Peyer's patch (tissue), 4 donors: ENCODE data around the gene CGNL1.

Experiments
- CTCF ChIP-seq, 6 experiments: fragments of 450-650 bp in 4 of 6; fragments of 200-600 bp in 2 of 6; sonication (generic) in 1 of 6; IDR thresholded peaks; one replicate each; pipeline ENCODE4 v1.5.1; 2017 to 2019; ENCODE audit warnings: antibody characterized with exemption in 6 of 6, mild to moderate bottlenecking in 3 of 6, moderate library complexity in 1 of 6
- POLR2A ChIP-seq, 2 donors: fragments of 450-650 bp; IDR thresholded peaks; one replicate each; pipeline ENCODE4 v1.5.1; 2017; ENCODE audit warnings: antibody characterized with exemption in 2 of 2, mild to moderate bottlenecking in 2 of 2, moderate library complexity in 2 of 2

GRCh38 chr15:57554812-57555179 is 178.5 kb downstream of the CGNL1 start:
- no peak for TF ChIP-seq CTCF (IDR thresholded peaks at IDR 0.05)
- no peak for TF ChIP-seq POLR2A (IDR thresholded peaks at IDR 0.05)
